ENCODE measurements around the gene LCE5A. TPM values are rescaled to one million over a fixed set of nuclear protein-coding genes. Genes with fewer than 3 reads are reported as not detected.

The LCE5A gene
- total and polyA plus RNA-seq, 9 of the 15 experiments (the other 6 are each of a cell fraction or from before 2014, with no cell fraction given), result not detected

DNA sequence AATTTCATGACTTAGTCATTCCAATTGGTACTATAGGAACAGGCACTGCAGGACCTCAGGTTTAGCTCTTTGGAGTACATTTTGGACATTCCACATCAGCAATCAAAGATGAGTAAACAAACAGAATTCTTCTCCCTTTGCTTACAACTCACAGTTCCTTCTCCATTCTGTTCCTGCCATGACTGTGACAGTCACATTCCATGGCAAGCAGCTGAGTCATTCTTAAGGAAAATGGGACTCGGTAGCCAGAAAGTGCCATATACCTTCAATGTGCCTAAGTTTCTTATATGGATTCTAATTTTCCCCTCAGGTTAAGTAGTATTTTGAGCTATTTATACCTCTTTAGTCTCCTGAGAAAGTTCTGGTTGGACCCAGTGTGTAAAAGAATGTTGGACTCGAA is 29.3 kb downstream of the LCE5A start:
- H3K36me3 ChIP-seq (ENCODE audit: control insufficient read depth, insufficient read depth, low read length), result no peaks in the 10 kb centered on the region
- no peak overlapping the region for H3K4me2 ChIP-seq (ENCODE audit: insufficient read depth, low read length)
- H3K4me3 ChIP-seq, result no peak overlapping the region
- no peaks in the 10 kb centered on the region for H3K9me3 ChIP-seq (replicated peaks; ENCODE audit: control insufficient read depth, insufficient read depth, low read depth, low read length)
- H3K27ac ChIP-seq (ENCODE audit: extremely low read depth, low read depth, low read length), result no peak overlapping the region
- ATAC-seq, result no peak
- peaks cover 2 to 5% of the 10 kb centered on the region in 2 experiments; a peak in 1 of 5 replicates for H3K27me3 ChIP-seq (ENCODE audit: control insufficient read depth in 2 of 2, insufficient read depth in 2 of 2, low read length in 2 of 2)
- no TSS peak for BruUV-seq (replicated peaks)
- intact Hi-C loops (cut with micrococcal nuclease), result no loop called here
- H3K9ac ChIP-seq (ENCODE audit: insufficient read depth in 1 of 2, low read depth in 2 of 2, low read length in 2 of 2), result no peak overlapping the region
- no peak for DNase-seq (ENCODE audit: extremely low read depth in 1 of 4, low spot score in 3 of 4)
- ChIA-PET POLR2A (interaction anchor here (0.7 kb wide), 1 partner anchor 564 kb away, joined by 3 read pairs; no protein-coding TSS in a partner anchor), CTCF (ENCODE audit: low intra/inter-chr PET ratio) (no interaction called here)
- H3K9me1 ChIP-seq (ENCODE audit: control insufficient read depth, insufficient read depth, low read length), result no peaks in the 10 kb centered on the region
- in situ Hi-C loops (cut with MboI), result no loop called here
- H3K79me2 ChIP-seq (ENCODE audit: control insufficient read depth, insufficient read depth, low read length), result no peaks in the 10 kb centered on the region
- no peak for FAIRE-seq
- no peak for TF ChIP-seq ESRRA (IDR thresholded peaks at IDR 0.05; ENCODE audit: borderline replicate concordance, low read depth)
- TF ChIP-seq GMEB1 (CRISPR knock-in tag; IDR thresholded peaks at IDR 0.05), result no peak
- no peak for TF ChIP-seq SREBF2 (CRISPR knock-in tag; IDR thresholded peaks at IDR 0.05)
- TF ChIP-seq STAG1 (CRISPR knock-in tag; IDR thresholded peaks at IDR 0.05; ENCODE audit: borderline replicate concordance), result no peak
- TF ChIP-seq ZNF224 (CRISPR knock-in tag; IDR thresholded peaks at IDR 0.05), result no peak
- TF ChIP-seq ZNF121 (CRISPR knock-in tag; conservative IDR thresholded peaks at IDR 0.05), result no peak
- no peak for TF ChIP-seq ZNF175 (CRISPR knock-in tag; IDR thresholded peaks at IDR 0.05; ENCODE audit: low read depth)
- no peak for TF ChIP-seq ZNF212 (CRISPR knock-in tag; IDR thresholded peaks at IDR 0.05)
- no peak for TF ChIP-seq MLX (CRISPR knock-in tag; conservative IDR thresholded peaks at IDR 0.05)
- TF ChIP-seq ZBTB2 (IDR thresholded peaks at IDR 0.05), result no peak
- no peak for TF ChIP-seq EGR1 (conservative IDR thresholded peaks at IDR 0.05)
- TF ChIP-seq HBP1 (CRISPR knock-in tag; IDR thresholded peaks at IDR 0.05), result no peak
- no peak for TF ChIP-seq CREB3 (tag; conservative IDR thresholded peaks at IDR 0.05; ENCODE audit: low read depth)
- TF ChIP-seq, protein P1, sequence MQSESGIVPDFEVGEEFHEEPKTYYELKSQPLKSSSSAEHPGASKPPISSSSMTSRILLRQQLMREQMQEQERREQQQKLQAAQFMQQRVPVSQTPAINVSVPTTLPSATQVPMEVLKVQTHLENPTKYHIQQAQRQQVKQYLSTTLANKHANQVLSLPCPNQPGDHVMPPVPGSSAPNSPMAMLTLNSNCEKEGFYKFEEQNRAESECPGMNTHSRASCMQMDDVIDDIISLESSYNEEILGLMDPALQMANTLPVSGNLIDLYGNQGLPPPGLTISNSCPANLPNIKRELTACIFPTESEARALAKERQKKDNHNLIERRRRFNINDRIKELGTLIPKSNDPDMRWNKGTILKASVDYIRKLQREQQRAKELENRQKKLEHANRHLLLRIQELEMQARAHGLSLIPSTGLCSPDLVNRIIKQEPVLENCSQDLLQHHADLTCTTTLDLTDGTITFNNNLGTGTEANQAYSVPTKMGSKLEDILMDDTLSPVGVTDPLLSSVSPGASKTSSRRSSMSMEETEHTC (IDR thresholded peaks at IDR 0.05), result no peak
- no peak for TF ChIP-seq ZNF263 (CRISPR knock-in tag; IDR thresholded peaks at IDR 0.05; ENCODE audit: borderline replicate concordance)
- no peak for TF ChIP-seq SMC3 (conservative IDR thresholded peaks at IDR 0.05; ENCODE audit: insufficient read depth, low read depth, low read length)
- WGBS (ENCODE audit: insufficient coverage, low coverage, missing lambda C conversion rate), result 0% methylated on average over 2 of the region's 2 CpGs
- no peak overlapping the region for H2AFZ ChIP-seq (ENCODE audit: low read depth, low read length)
- H4K20me1 ChIP-seq (replicated peaks; ENCODE audit: control insufficient read depth, insufficient read depth, low read length), result no peaks in the 10 kb centered on the region
- no peaks in the 10 kb centered on the region for H3K4me1 ChIP-seq (replicated peaks in 1 of 2; ENCODE audit: control insufficient read depth in 2 of 2, insufficient read depth in 2 of 2, low read length in 2 of 2)
